HepG2 (cell line): Measurements from ENCODE around the gene SPAG8. TPM values are rescaled to one million over a fixed set of nuclear protein-coding genes. Genes with fewer than 3 reads are reported as not detected.

Experiments used
- ATAC-seq: fragments of 200-7000 bp; cut with Tn5 transposase; 3 replicates; pipeline ENCODE4 v1.9.1; 2020; ENCODE audit warnings: mild to moderate bottlenecking, moderate library complexity
- BruUV-seq: library from RNA; stranded (reverse); fragments of 400-500 nt; replicated peaks from 2 replicates; lab custom pipeline; 2021; lab: Mats Ljungman, UMichigan
- CTCF ChIA-PET: fragments of 300-600 bp; formaldehyde crosslinking; extraction: SDS; loops from one replicate; lab custom pipeline; 2021; ENCODE audit warnings: low total read pairs, inconsistent platforms, low intra/inter-chr PET ratio; lab: Yijun Ruan, JAX
- POLR2A ChIA-PET: fragments of 350-600 bp; sonication (Branson Sonifier 250); formaldehyde crosslinking; loops from one replicate; lab custom pipeline; 2020; ENCODE audit warnings: antibody characterized with exemption, inconsistent platforms; lab: Yijun Ruan, JAX
- DNase-seq: peaks from one replicate; pipeline ENCODE4 v3.0.0-alpha.2; 2015; ENCODE audit warnings: low spot score
- FAIRE-seq: peaks from 3 replicates; lab custom pipeline; 2011; peaks lifted over from hg19 to GRCh38; lab: Jason Lieb, UNC
- H2AFZ ChIP-seq: one replicate; pipeline ENCODE4 v1.6.1; 2011; ENCODE audit warnings: low read length, inconsistent platforms
- H3K27ac ChIP-seq: fragments of 300-600 bp; 3 replicates; pipeline ENCODE4 v1.8.0; 2011; ENCODE audit warnings: mixed run types, mild to moderate bottlenecking, mixed read lengths, low read length, inconsistent platforms; ENCODE audit not compliant: insufficient read depth; ENCODE audit errors: extremely low read length
- H3K27me3 ChIP-seq, 2 experiments: fragments of 200-600 bp in 1 of 2; 2 replicates in 1 of 2; 3 replicates in 1 of 2; pipeline versions ENCODE4 v1.6.0 to v1.8.0; 2011; ENCODE audit warnings: low read length in 2 of 2, mild to moderate bottlenecking in 2 of 2, moderate library complexity in 2 of 2, inconsistent platforms in 1 of 2; ENCODE audit not compliant: insufficient read depth in 2 of 2, control insufficient read depth in 1 of 2
- H3K36me3 ChIP-seq, 2 experiments: fragments of 200-600 bp in 1 of 2; replicated peaks in 1 of 2; 2 replicates in 1 of 2; 3 replicates in 1 of 2; pipeline versions ENCODE4 v1.5.1 to v1.8.0; 2011; ENCODE audit warnings: low read length in 2 of 2, inconsistent platforms in 1 of 2; ENCODE audit not compliant: insufficient read depth in 2 of 2, control insufficient read depth in 1 of 2
- H3K4me1 ChIP-seq: 2 replicates; pipeline ENCODE4 v1.5.1; 2012; ENCODE audit warnings: low read length, inconsistent platforms; ENCODE audit not compliant: insufficient read depth
- H3K4me2 ChIP-seq: 2 replicates; pipeline ENCODE4 v1.6.0; 2011; ENCODE audit warnings: low read depth, low read length, inconsistent platforms
- H3K4me3 ChIP-seq, 3 experiments: fragments of 200-600 bp in 1 of 3; sonication (generic), shearing (Covaris generic) in 1 of 3; replicated peaks in 1 of 3; 2 replicates each; pipeline ENCODE4 v1.5.1; 2011 to 2016; ENCODE audit warnings: low read length in 3 of 3, inconsistent platforms in 2 of 3, low read depth in 2 of 3, mild to moderate bottlenecking in 2 of 3, control low read depth in 1 of 3, mixed read lengths in 1 of 3; ENCODE audit not compliant: insufficient read depth in 1 of 3
- H3K79me2 ChIP-seq: one replicate; pipeline ENCODE4 v1.6.1; 2011; ENCODE audit warnings: low read length, inconsistent platforms; ENCODE audit not compliant: insufficient read depth
- H3K9ac ChIP-seq: 2 replicates; pipeline ENCODE4 v1.6.0; 2011; ENCODE audit warnings: mild to moderate bottlenecking, low read depth, low read length, inconsistent platforms; ENCODE audit not compliant: insufficient read depth
- H3K9me3 ChIP-seq: 2 replicates; pipeline ENCODE4 v1.5.1; 2012; ENCODE audit warnings: mild to moderate bottlenecking, low read length
- H4K20me1 ChIP-seq: 2 replicates; pipeline ENCODE4 v1.6.0; 2011; ENCODE audit warnings: inconsistent platforms, mild to moderate bottlenecking, low read length, moderate library complexity; ENCODE audit not compliant: insufficient read depth
- HIVEP1 ChIP-seq: sonication (generic); formaldehyde crosslinking; IDR thresholded peaks from 2 replicates; pipeline ENCODE4 v1.4.0; 2020; ENCODE audit warnings: mild to moderate bottlenecking, missing genetic modification reagents
- KDM5B ChIP-seq: sonication (generic); formaldehyde crosslinking; IDR thresholded peaks from 2 replicates; pipeline ENCODE4 v1.4.0; 2020; ENCODE audit warnings: missing genetic modification reagents, mild to moderate bottlenecking, borderline replicate concordance
- MLX ChIP-seq: IDR thresholded peaks from 2 replicates; pipeline ENCODE4 v1.6.1; 2016
- RNF2 ChIP-seq: fragments of 450-650 bp; conservative IDR thresholded peaks from 2 replicates; pipeline ENCODE4 v1.6.1; 2016; ENCODE audit warnings: low read depth
- SOX13 ChIP-seq, 3 experiments: fragments of 450-650 bp in 1 of 3; sonication (generic) in 1 of 3; formaldehyde crosslinking in 1 of 3; IDR thresholded peaks in 2 of 3; conservative IDR thresholded peaks in 1 of 3; 2 replicates each; pipeline versions ENCODE4 v1.5.0 to v1.6.1; 2016 to 2020; ENCODE audit warnings: antibody characterized with exemption in 1 of 3, mild to moderate bottlenecking in 1 of 3, missing compliant biosample characterization in 1 of 3, missing genetic modification reagents in 1 of 3, moderate library complexity in 1 of 3
- SP5 ChIP-seq: IDR thresholded peaks from 2 replicates; pipeline ENCODE4 v1.6.1; 2016; ENCODE audit warnings: low read depth, borderline replicate concordance
- TEAD3 ChIP-seq: optimal IDR thresholded peaks from 2 replicates; pipeline ENCODE3; 2016; ENCODE audit warnings: borderline replicate concordance
- TIGD3 ChIP-seq: sonication (generic); formaldehyde crosslinking; IDR thresholded peaks from 2 replicates; pipeline ENCODE4 v1.5.1; 2020; ENCODE audit warnings: mild to moderate bottlenecking, missing genetic modification reagents, borderline replicate concordance
- ZNF34 ChIP-seq: sonication (generic); formaldehyde crosslinking; IDR thresholded peaks from 2 replicates; pipeline ENCODE4 v1.4.0; 2020; ENCODE audit warnings: mild to moderate bottlenecking, missing genetic modification reagents, borderline replicate concordance
- ZNF44 ChIP-seq: sonication (generic); formaldehyde crosslinking; IDR thresholded peaks from 2 replicates; pipeline ENCODE4 v1.5.1; 2020; ENCODE audit warnings: mild to moderate bottlenecking, missing genetic modification reagents
- ZNF484 ChIP-seq: sonication (generic); formaldehyde crosslinking; IDR thresholded peaks from 2 replicates; pipeline ENCODE4 v1.5.1; 2020; ENCODE audit warnings: mild to moderate bottlenecking, low read depth, missing genetic modification reagents, borderline replicate concordance
- in situ Hi-C: cut with HindIII; loops from 2 replicates; pipeline ENCODE4 v1.10.0; 2017; ENCODE audit warnings: low pct_unique_long_range_greater_than_20kb; ENCODE audit not compliant: extremely low pct_ligation_motif_present
- intact Hi-C: fragments of 100-400 bp; cut with micrococcal nuclease; formaldehyde crosslinking; loops from one replicate; pipeline ENCODE4 v1.10.0; 2022; ENCODE audit not compliant: unreplicated experiment
- polyA plus RNA-seq, 8 experiments: library from polyadenylated mRNA; depleted of rRNA in 3 of 8; stranded (reverse) in 7 of 8; unstranded in 1 of 8; fragments of >200 nt; fragmentation: Illumina TruSeq in 4 of 8; extraction: Trizol in 4 of 8; gene quantifications; 2 replicates each; pipeline versions ENCODE4 v1.2.1 to v1.2.3, GENCODE V29; 2011 to 2016; ENCODE audit warnings: low read depth in 4 of 8, missing spikeins in 1 of 8, mixed read lengths in 1 of 8; ENCODE audit not compliant: insufficient read depth in 1 of 8
- total RNA-seq, 5 experiments: library from RNA; depleted of rRNA; stranded (reverse); fragments of >200 nt; fragmentation: Illumina TruSeq; extraction: Trizol; gene quantifications; 2 replicates each; pipeline ENCODE4 v1.2.3, GENCODE V29; 2016; ENCODE audit warnings: low read depth in 1 of 5

SPAG8 gene
- total and polyA plus RNA-seq, 2 of the 13 experiments (the other 11 are each of a cell fraction or from before 2014, with no cell fraction given) = 0.18 to 0.27 TPM

- Histone ChIP-seq H3K4me1 (peaks cover 10% of the 10 kb centered on the region), H4K20me1 (no peaks in the 10 kb centered on the region), H3K36me3 (no peaks in the 10 kb centered on the region), H3K4me2 (no peak overlapping the region), H3K27ac (no peak overlapping the region), H3K27me3 (no peaks in the 10 kb centered on the region), H3K9me3 (no peaks in the 10 kb centered on the region), H3K79me2 (no peaks in the 10 kb centered on the region), H3K9ac (no peak overlapping the region), H3K4me3 (no peak overlapping the region), H2AFZ (no peak overlapping the region)
- POLR2A ChIA-PET = no interaction called here
- BruUV-seq = no TSS peak
- in situ Hi-C loops = no loop called here
- DNase-seq (no peak), ATAC-seq (no peak), FAIRE-seq (no peak)
- intact Hi-C loops = no loop called here
- no peak for TF ChIP-seq KDM5B (CRISPR knock-in tag)
- TF ChIP-seq SOX13 (IDR thresholded peaks at IDR 0.05) = no peak
- TF ChIP-seq SOX13 (CRISPR knock-in tag; conservative IDR thresholded peaks at IDR 0.05 in 1 of 2, IDR thresholded peaks at IDR 0.05 in 1 of 2) = no peak
- no peak for TF ChIP-seq ZNF44
- no peak for TF ChIP-seq ZNF484
- TF ChIP-seq HIVEP1 (CRISPR knock-in tag) = no peak
- no peak for TF ChIP-seq RNF2
- no peak for TF ChIP-seq TIGD3 (CRISPR knock-in tag)
- TF ChIP-seq TEAD3 = no peak
- TF ChIP-seq MLX (CRISPR knock-in tag) = no peak
- TF ChIP-seq ZNF34 (CRISPR knock-in tag) = no peak
- TF ChIP-seq SP5 (CRISPR knock-in tag) = no peak
- CTCF ChIA-PET = no interaction called here
Measured at GRCh38 chr9:35822926-35823325, 10.9 kb upstream of the SPAG8 start.
